ENCODE measurements around the gene TMEM179.
"Not testable (repeated sequence)": the region's sequence is repeated elsewhere in the genome, so short reads cannot be mapped to it uniquely, and the experiment has no call there.

Gene TMEM179

DNA sequence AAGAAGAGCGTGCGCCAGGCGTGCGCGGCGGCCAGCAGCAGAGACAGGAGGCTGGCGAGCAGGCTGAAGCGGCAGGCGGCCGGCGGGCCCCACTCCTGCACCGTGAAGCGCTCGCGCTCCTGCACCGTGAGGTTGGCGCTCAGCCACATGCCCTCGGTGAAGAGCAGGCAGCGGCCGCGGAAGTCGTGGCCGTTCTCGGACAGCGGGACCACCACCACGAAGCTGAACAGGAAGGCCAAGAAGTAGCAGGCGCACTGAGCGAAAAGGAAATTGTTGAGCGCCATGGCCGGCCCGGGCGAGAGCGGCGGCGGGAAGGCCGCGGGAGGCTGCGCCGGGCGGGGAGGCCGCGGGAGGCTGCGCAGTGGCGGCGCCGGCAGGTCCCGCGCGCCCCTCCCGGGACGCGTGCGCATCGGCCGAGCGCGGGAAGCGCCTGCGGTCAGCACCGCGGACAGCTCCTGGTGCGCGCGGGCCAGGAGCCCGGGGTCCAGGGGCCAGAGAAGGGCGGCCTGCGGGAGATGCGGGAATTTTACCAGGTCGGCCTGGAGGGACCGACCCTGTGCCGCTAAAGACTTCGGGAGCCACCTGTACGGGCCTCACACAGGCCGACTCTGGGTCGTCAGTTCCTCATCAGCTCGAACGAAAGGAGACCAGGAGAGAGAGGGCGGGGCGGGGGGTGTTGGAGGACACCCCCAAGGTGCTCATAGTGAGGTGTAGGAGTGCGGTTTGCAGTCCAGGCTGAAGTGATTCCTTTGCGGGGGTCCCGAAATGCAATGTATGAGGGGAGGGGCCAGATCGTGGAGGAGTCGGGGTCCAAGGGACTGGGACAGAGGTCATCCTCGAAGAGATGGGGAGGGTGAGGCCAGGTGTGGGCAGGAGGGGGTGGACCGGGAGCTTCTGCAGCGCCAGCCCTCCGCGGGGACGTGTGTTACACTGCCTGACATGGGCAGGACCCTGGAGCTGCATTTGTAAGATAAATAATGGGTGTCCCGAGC lies at the start of gene TMEM179:
TSS of gene TMEM179 (minus strand) at position 315 of the 992 bp plus-strand sequence. CDS start at position 284, 31 bp downstream.
- Histone ChIP-seq H3K4me3 (no peak within 1 kb of the TSS), H3K9ac (ENCODE audit: insufficient read length) (no peak within 1 kb of the TSS), H3K27ac (no peak within 1 kb of the TSS)

DNA sequence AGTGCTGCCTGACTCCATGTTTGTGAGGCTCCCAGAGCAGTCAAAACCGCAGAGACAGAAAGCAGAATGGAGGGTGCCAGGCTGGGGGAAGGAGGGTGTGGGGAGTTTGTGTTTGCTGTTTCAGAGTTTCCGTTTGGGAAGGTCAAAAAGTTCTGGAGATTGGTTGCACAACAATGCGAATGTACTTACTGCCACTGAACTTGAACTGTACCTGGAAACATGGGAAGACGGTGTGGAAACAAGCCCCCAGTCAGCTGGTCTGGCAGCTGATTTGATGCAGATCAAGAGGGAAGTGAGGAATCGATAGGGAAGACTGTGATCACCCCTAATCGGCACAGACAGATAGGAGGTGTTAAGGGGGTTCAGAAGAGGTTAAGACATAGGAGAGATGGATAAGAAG lies 49.5 kb upstream of the TMEM179 start:
- H3K27ac ChIP-seq, result no peak overlapping the region
- no peaks in the 10 kb centered on the region for H3K36me3 ChIP-seq (ENCODE audit: insufficient read depth, low read length)
- no peaks in the 10 kb centered on the region for H3K9me3 ChIP-seq (ENCODE audit: low read depth, low read length)
- TF ChIP-seq FOXP2 (optimal IDR thresholded peaks at IDR 0.05; ENCODE audit: control extremely low read depth, extremely low read length, insufficient read depth) (no peak), EZH2 (IDR thresholded peaks at IDR 0.05) (no peak), POLR2AphosphoS5 (IDR thresholded peaks at IDR 0.05; ENCODE audit: borderline replicate concordance, low read depth, low read length) (no peak)
- H3K9ac ChIP-seq (ENCODE audit: insufficient read length), result no peak overlapping the region
- no peak overlapping the region for H3K4me3 ChIP-seq
- DNase-seq (ENCODE audit: low read depth, low spot score), result no peak

More for the DNA sequence above, at the start of gene TMEM179:
- Histone ChIP-seq H3K9me3 (ENCODE audit: low read depth, low read length) (no peaks in the 10 kb centered on the region), H3K36me3 (ENCODE audit: insufficient read depth, low read length) (no peaks in the 10 kb centered on the region)
- TF ChIP-seq EZH2 (IDR thresholded peaks at IDR 0.05), result no peak
- no peak for TF ChIP-seq POLR2AphosphoS5 (IDR thresholded peaks at IDR 0.05; ENCODE audit: borderline replicate concordance, low read depth, low read length)
- TF ChIP-seq FOXP2 (optimal IDR thresholded peaks at IDR 0.05; ENCODE audit: control extremely low read depth, extremely low read length, insufficient read depth), result no peak
- no peak for DNase-seq (ENCODE audit: low read depth, low spot score)

DNA sequence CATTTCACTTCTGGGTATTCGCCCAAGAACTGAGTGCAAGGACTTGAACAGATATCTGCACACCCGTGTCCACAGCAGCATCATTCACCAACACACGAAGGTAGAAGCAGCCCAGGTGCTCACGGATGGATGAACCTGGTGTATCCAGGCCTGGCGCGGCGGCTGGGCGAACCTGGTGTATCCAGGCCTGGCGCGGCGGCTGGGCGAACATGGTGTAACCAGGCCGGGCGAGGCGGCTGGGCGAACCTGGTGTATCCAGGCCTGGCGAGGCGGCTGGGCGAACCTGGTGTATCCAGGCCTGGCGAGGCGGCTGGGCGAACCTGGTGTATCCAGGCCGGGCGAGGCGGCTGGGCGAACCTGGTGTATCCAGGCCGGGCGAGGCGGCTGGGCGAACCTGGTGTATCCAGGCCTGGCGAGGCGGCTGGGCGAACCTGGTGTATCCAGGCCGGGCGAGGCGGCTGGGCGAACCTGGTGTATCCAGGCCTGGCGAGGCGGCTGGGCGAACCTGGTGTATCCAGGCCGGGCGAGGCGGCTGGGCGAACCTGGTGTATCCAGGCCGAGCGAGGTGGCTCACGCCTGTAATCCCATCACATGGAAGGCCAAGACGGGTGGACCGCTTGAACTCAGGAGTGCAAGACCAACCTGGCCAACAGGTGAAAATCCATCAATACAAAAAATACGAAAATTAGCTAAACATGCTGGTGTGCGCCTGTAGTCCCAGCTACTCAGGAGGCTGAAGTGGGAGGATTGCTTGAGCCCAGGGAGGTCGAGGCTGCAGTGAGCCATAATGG lies 48.8 kb upstream of the TMEM179 start:
- not testable (repeated sequence) for H3K9ac ChIP-seq (ENCODE audit: insufficient read length); H3K36me3 ChIP-seq (ENCODE audit: insufficient read depth, low read length); H3K9me3 ChIP-seq (ENCODE audit: low read depth, low read length); DNase-seq (ENCODE audit: low read depth, low spot score); H3K4me3 ChIP-seq; H3K27ac ChIP-seq

DNA sequence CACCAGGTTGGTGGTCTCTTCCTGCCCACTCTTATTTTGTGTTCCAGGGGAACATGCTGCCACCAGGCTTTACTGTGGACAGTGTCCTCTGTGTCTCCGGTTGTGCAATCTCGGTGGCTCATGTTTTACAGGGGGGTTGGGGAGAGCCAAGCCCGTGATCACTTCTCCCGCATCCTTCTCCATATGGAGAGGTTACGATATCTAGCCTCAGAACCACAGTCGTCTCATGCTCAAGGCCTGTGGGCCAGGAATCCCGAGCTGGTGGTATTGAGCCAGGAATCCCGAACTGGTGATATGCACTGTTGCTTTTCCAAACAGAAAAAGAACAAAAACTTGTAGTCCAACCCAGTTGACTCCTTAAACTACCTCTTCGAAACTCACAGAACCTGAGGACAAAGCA lies 47.8 kb upstream of the TMEM179 start:
- TF ChIP-seq EZH2 (IDR thresholded peaks at IDR 0.05), result no peak
- no peak for TF ChIP-seq FOXP2 (optimal IDR thresholded peaks at IDR 0.05; ENCODE audit: control extremely low read depth, extremely low read length, insufficient read depth)
- no peak for TF ChIP-seq POLR2AphosphoS5 (IDR thresholded peaks at IDR 0.05; ENCODE audit: borderline replicate concordance, low read depth, low read length)
- H3K36me3 ChIP-seq (ENCODE audit: insufficient read depth, low read length), result no peaks in the 10 kb centered on the region
- H3K9me3 ChIP-seq (ENCODE audit: low read depth, low read length), result no peaks in the 10 kb centered on the region
- no peak overlapping the region for H3K4me3 ChIP-seq
- no peak overlapping the region for H3K9ac ChIP-seq (ENCODE audit: insufficient read length)
- DNase-seq (ENCODE audit: low read depth, low spot score), result no peak
- no peak overlapping the region for H3K27ac ChIP-seq

DNA sequence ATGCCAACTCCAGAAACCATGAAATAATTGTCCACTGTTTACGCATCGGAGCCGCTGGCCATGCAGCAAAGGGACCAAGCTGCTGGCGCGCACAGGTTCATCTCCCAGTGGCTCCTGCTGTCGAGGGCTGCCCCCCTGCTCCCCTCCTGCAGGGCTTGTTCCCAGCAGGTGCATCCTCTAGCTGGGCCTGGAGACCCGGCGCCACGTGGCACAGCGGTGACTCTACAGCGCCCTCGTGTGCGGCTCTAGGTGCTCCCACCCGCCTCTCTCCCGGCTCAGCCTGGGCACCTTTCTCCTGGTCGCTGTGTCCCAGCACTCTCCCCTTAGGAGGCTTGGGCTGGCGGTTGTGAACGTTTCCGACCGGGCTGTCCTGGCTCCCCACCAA lies 47.3 kb upstream of the TMEM179 start:
- Histone ChIP-seq H3K36me3 (ENCODE audit: insufficient read depth, low read length) (no peaks in the 10 kb centered on the region), H3K27ac (no peak overlapping the region), H3K4me3 (no peak overlapping the region), H3K9me3 (ENCODE audit: low read depth, low read length) (no peaks in the 10 kb centered on the region), H3K9ac (ENCODE audit: insufficient read length) (no peak overlapping the region)
- DNase-seq (ENCODE audit: low read depth, low spot score), result no peak
- TF ChIP-seq POLR2AphosphoS5 (IDR thresholded peaks at IDR 0.05; ENCODE audit: borderline replicate concordance, low read depth, low read length) (no peak), FOXP2 (optimal IDR thresholded peaks at IDR 0.05; ENCODE audit: control extremely low read depth, extremely low read length, insufficient read depth) (no peak), EZH2 (IDR thresholded peaks at IDR 0.05) (no peak)

DNA sequence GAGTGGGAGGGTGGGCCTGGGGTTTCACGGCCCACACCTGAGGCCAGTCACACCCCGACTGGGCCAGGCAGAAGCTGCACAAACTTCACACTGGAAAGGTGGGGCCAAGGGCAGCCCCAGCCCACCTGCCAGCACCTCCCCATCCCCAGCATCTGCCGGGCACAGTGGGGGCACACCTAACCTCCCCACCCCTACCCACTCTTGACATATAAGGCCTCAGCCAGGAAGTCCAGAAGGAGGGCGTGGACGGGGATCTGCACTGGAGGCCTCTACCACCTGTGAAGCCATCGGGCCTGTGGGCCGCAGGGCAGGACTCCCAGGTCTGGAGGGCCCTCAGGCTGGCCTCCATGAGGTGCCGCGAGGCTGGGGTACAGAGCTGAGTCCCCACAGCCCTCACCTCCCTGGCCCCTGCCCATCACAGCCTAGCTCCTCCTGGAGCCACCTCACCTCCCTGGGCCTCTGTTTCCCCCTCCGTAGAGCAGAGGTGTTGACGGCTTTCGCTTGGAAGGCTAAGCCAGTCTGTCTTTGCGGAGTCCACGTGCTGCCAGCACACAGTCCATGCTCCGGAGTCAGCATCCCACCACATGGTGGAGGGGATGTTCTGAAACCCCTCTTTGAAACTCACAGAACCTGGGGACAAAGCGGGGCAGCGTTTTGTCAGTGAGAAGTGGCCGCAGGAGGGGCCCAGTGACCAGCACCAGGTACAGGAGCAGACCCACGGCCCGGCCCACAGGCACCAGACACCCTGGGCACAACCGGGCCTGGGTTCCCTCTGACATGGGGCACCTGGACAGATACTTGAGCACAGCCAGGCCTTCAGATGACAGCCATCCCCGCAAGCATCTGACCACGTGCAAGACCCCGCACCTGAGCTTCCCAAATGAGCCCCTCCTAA lies 46.7 kb upstream of the TMEM179 start:
- H3K9me3 ChIP-seq (ENCODE audit: low read depth, low read length), result no peaks in the 10 kb centered on the region
- DNase-seq (ENCODE audit: low read depth, low spot score), result no peak
- TF ChIP-seq FOXP2 (optimal IDR thresholded peaks at IDR 0.05; ENCODE audit: control extremely low read depth, extremely low read length, insufficient read depth) (no peak), EZH2 (IDR thresholded peaks at IDR 0.05) (no peak), POLR2AphosphoS5 (IDR thresholded peaks at IDR 0.05; ENCODE audit: borderline replicate concordance, low read depth, low read length) (no peak)
- no peak overlapping the region for H3K27ac ChIP-seq
- no peak overlapping the region for H3K4me3 ChIP-seq
- H3K36me3 ChIP-seq (ENCODE audit: insufficient read depth, low read length), result no peaks in the 10 kb centered on the region
- H3K9ac ChIP-seq (ENCODE audit: insufficient read length), result no peak overlapping the region

DNA sequence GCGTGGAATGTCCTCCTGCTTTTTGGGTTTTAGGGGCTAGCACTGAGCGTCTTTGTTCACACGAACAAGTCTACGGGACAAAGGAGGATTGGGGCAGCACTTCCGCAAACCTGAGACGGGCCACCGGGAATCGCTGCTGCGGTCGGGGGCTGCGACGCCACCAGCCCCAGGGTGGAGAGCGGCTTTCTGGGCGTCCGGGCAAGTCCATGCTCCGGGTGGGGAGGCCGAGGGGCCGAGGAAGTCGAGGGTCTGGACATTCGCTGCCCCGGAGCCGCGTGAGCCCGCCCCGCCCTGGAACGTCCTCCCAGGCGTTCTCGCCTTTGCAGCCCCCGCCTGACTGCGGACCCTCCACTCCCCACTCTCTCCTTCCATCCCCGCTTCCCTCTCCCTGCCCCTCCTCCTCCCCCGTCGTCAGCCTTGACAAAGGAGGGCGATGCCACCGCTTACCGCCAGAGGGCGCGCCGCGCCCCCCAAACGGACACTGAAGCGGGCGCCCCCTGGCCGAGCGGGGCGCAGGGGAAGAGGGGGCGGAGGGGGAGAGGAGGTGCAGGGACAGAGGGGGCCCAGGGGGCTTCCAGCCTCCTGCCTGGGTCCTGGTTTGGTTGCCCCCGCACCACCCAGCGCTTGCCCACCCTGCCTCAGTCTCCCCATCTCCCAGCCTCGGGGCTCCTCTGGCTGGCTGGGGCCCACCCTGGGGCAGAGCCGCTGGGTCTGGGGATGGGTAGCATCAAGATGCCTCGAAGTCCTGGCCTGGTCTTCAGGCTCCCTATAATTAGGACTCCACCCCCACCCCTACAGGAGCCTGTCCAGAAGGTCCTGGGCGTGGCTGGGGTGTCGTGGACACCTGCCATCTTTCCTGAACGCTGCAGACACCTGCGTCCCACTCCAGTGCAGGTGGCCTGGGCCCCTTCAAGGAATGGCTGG lies 45.7 kb upstream of the TMEM179 start:
- DNase-seq (ENCODE audit: low read depth, low spot score), result no peak

More for the DNA sequence above, 45.7 kb upstream of the TMEM179 start:
- TF ChIP-seq EZH2 (IDR thresholded peaks at IDR 0.05) (no peak), POLR2AphosphoS5 (IDR thresholded peaks at IDR 0.05; ENCODE audit: borderline replicate concordance, low read depth, low read length) (no peak), FOXP2 (optimal IDR thresholded peaks at IDR 0.05; ENCODE audit: control extremely low read depth, extremely low read length, insufficient read depth) (no peak)
- Histone ChIP-seq H3K36me3 (ENCODE audit: insufficient read depth, low read length) (no peaks in the 10 kb centered on the region), H3K9ac (ENCODE audit: insufficient read length) (no peak overlapping the region), H3K4me3 (peak overlapping the region; percentile 68), H3K27ac (no peak overlapping the region), H3K9me3 (ENCODE audit: low read depth, low read length) (no peaks in the 10 kb centered on the region)
